Retina (tissue), 1 donor: ENCODE measurements around the gene COQ10B.
"Not testable (repeated sequence)": the region's sequence is repeated elsewhere in the genome, so short reads cannot be mapped to it uniquely, and the experiment has no call there.

Experiments
- DNase-seq: peaks from one replicate; pipeline ENCODE4 v3.0.0-alpha.2; 2016

The COQ10B gene

GRCh38 chr2:197452754-197453122 lies 614 bp upstream of the COQ10B start:
- DNase-seq: no peak

DNA sequence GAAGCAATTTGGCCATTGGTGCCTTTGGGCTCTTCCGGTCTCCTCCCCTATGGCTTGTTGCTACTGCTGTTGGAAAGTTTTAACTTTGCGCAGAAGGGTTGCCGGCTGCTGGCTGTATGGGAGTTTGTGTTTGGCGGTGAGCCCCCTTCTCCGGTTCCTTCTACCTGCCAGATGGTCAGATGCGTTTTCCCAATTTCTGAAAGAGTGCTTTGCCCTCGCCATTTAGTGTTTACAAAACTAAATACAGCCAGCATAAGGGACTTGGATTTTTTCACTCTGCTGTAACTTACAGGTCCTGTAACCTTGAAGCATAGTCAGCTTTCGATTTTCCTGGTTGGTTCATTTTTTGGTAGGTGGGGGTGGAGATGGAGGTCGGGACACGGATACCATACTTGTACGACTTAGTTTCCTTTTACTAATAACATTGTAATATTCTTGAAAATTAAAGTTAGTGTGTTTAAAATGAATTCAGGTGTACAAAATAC lies 604 bp downstream of the COQ10B start:
- no peak for DNase-seq

- DNase-seq: no peak
Measured at GRCh38 chr2:197454923-197455322, 1.6 kb downstream of the COQ10B start.

GRCh38 chr2:197455428-197455827 lies 2.1 kb downstream of the COQ10B start:
- DNase-seq: no peak

DNA sequence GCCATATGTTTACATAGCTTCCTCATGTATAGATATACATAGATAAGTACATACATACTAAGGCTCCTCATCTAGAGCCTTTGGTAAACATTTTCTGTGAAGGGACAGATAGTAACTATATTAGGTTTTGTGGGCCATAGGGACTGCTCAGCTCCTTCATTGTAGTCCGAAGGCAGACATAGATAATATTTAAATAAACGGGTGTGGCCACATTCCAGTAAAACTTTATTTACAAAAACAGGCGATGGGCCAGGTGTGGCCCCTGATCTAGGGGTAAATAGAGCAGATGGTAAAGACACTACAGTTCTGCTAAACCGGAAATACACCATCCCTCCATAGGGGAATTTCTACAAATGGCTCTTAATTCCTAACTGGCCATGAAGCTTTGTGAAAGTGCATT lies 7.3 kb downstream of the COQ10B start:
- DNase-seq: no peak

DNA sequence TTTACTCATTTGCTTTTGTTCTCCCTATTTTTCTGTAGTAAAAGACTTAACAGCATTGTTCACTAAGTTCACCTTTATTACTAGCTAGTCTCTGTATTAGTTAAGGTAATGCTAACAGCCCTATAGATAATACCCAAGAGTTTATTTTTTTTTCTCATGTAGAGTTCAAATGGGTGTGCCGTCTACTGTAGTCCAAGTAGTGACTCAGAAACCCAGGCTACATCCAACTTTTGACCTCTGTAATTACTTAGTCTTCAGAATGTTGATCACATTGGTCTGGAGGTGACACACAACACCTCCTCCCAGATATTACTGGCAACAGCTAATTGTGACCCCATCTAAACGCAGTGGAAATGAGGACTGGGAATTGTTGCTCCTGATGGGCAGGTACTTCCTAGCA lies 7.7 kb downstream of the COQ10B start:
- no peak for DNase-seq

- DNase-seq: no peak
Measured at GRCh38 chr2:197464175-197464574, 10.8 kb downstream of the COQ10B start.

- no peak for DNase-seq
Measured at GRCh38 chr2:197472166-197472565, 18.8 kb downstream of the COQ10B start.

DNA sequence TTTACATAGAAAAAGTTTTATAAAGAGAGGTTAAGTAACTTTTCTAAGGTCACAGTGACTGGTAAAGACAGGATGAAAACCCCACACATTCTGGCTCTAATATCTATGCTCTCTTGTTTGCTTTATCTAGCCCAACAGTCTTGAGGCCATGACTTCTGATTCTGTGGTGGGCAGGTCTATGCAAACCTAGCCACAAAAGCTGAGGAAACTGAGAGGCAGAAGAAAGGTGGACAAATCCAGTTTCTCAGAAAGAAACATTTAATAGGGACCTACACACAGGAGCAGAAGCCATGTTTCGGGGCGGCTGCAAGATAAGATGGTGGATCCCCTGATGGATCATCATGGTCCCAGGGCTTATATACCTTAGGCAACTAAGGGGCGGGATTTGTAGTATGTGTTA lies 24.4 kb downstream of the COQ10B start:
- DNase-seq: no peak

- DNase-seq: no peak
Measured at GRCh38 chr2:197480165-197481036, 27.0 kb downstream of the COQ10B start.

DNA sequence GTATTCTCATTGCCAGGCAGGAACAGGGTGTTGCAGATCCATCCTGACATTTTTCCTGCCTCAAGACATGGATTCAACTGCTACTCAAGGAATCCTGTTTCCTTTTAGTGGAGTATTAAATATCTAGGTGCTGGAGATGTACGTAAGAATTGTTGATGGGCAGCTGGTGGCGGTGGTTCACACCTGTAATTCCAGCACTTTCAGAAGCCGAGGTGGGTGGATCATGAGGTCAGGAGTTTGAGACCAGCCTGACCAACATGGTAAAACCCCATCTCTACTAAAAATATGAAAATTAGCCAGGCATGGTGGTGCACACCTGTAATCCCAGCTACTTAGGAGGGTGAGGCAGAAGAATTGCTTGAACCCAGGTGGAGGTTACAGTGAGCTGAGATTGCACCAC lies 30.9 kb downstream of the COQ10B start:
- not testable (repeated sequence) for DNase-seq

- no peak for DNase-seq
Measured at GRCh38 chr2:197486175-197486574, 32.8 kb downstream of the COQ10B start.

GRCh38 chr2:197487385-197487784 lies 34.0 kb downstream of the COQ10B start:
- no peak for DNase-seq

DNA sequence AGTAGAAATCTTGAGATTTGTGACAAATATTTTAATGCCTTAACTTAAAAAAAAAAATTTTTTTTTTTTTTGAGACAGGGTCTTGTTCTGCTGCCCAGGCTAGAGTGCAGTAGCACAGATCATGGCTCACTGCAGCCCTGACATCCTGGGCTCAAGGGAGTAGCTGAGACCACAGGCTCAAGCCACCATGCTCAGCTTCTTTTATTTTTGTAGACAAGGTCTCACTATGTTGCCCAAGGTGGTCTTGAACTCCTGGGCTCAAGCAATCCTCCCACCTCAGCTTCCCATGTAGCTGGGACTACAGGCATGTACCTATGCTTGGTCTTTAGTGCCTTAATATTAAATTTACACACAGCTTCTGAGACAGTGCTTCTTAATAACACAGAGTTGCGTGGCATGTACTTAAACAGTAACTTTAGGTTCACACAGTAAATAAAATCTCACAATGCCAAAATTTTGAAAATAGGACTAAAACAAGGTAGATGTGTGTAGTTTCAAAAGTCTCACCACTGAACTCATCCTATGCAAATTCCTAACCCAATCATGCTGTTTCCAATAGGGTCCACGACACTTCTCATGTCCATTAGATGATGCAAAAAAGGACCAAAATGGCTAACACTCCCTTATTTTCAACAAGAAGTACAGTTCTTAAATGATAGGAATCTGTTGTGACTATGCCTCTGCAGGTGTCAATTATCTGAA lies 42.2 kb downstream of the COQ10B start:
- DNase-seq: no peak

DNA sequence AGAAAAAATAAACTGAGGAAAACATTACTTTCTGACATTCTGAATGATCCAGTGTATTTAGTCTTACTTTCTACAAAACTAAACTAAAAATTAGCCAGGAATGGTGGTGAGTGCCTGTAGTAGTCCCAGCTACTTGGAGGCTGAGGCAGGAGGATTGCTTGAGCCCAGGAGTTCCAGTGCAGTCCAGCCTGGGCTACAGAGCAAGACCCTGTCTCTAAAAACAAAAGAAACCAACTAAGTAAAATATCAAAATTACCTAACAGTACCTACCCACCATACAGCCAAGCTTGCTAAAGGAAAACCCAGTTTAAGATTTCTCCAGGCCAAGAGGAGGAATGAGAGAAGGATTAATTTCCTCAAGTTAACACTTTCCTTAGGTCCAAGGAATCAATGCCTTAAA lies 43.3 kb downstream of the COQ10B start:
- DNase-seq: no peak

DNA sequence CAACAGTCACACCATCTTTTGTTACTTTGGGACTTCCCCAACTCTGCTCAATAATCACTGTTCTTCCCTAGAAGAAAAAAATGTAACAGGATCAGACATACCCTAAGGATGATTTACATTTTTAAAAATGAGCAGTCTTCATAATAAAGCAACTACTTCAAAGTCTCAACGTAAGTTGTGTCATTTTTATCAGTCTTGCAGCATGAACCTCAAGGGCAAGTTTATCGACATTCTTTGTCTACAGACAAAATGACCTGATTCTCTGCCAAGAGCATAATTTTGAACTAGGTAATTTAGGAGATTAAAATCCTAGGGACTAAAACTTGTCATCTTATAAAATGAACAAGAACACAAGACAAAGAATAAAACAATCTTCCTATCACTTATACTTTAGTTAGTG lies 44.0 kb downstream of the COQ10B start:
- no peak for DNase-seq

DNA sequence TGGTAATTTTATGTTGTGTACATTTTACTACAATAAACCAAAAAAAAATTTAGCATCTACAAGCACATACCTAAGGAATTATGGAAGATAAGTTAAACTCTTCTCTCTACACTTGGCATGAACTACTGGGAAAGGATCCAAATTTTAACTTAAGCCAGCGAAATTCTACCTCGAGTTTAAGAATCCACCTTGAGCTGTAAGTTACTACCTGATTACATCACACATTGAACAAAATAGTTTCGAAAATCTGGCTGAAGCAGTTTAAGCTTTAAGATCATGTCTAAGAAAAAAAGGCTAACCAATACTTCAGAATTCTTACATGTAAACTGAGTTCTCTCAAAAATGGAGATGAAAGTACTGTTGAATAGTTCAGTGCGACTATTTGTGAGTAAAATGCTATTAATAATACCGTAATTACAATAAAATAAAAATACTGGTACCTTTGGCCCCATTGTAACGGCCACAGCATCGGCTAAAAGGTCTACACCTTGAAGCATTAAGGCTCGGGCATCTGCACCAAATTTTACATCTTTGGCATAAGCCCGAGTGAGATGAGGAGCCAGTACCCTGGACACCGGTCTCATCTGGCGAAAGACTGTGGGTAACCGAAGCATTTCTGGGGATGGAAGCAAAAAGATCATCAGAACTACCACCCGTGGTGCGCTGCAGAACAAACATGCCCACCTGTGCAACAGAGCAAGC lies 45.0 kb downstream of the COQ10B start:
- DNase-seq: no peak

- DNase-seq: peak; percentile 78
Measured at GRCh38 chr2:197498937-197499593, 45.7 kb downstream of the COQ10B start.

DNA sequence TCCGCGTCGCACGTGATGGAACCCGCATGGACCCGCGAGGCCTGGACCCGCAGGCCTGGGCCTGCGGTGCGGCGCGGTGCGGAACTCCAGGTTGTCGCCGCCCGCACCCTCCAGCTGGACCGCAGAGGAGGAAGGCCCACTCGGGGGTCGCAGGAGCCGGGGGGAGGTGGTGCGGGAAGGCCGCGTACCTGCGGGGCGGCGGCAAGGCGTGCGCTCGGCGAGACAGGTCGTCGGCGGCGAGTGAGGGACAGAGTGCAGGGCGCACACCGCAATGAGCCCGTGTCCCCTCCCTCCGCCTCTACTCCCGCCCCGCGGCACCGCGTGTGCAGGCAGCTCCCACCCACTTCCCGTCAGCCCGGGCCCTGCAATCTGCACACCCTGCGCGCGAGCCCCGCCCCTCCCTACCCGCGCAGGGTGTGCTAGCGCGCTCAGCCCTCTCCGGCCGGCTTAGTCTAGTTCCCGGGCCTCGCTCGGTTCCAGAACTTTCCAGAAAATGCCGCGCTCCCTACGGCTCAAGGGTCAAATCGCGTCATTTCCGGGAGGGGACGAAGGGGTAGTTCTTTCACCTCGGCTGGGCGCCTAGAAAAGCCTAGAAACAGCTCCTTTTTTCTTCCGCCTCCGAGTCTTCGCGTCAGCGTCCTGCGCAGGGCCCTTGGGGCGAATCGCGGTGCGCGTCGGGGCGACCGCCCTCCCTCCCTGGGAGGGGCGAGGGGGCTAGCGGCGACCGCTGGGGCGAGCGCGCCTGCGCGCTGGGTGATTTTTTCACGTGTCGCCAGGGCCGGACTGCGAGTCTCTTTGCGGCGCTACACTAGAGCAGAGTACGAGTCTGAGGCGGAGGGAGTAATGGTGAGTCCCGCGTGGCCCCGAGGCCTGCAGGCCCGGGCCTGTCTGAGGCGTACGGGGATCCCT lies 46.5 kb downstream of the COQ10B start, which contains the start of the genes HSPD1 and HSPE1:
Gene HSPD1 (minus strand): TSS at position 247 of the 909 bp plus-strand sequence. CDS start 992 bp downstream, outside the sequence.
Gene HSPE1 (plus strand): TSS at position 786 of the 909 bp plus-strand sequence. CDS start 58 bp downstream, at position 844.
- peak; percentile 100 for DNase-seq

DNA sequence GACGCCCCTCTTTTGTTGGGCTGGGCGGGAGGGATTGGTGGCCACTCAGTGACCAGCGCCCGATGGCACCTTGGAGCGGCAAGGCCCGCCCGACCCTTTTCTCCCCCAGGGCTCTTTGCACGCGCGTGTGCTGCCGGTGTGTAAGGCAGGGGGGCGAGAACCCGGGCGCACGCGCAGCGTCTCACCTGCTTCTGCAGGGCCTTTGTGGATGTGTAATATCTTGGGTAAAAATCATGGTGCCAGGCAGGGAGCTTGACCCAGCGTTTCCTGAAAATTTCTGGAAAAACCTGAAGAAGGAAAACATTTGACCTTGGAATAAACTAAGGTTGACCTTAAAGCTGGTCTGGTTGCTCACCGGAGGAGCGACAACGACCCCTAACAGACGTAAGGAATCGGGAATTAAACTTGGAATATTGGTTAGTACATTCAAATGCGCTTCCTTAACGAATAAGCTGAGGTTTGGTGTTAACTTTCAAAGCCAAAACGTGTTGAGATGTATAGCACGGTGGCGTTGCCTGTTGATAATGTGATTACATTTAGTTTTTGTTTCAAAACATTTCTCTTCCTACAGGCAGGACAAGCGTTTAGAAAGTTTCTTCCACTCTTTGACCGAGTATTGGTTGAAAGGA lies 47.3 kb downstream of the COQ10B start:
- no peak for DNase-seq

DNA sequence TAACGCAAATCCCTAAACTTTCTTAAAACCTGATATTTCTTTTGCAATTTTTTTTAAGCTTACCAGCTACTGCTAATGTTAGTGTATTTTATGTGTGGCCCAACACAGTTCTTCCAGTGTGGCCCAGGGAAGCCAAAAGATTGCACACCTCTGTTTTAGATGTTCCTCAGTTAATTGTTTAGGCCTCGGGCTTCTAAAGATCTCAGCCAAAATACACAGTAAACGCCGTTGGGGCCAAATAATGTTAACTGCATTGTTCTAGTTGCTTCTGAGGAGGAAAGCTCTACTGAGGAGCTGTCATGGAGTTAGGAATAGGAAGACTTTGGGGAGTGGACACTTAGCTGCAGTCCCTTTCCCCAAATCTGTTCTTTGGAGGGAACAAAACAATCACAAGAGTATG lies 48.8 kb downstream of the COQ10B start:
- DNase-seq: no peak
